ENCODE measurements around the gene TMEM132A. TPM values are rescaled to one million over a fixed set of nuclear protein-coding genes. Genes with fewer than 3 reads are reported as not detected.

Gene TMEM132A
- total RNA-seq, 1 donor from 2014 or later = 113 TPM

DNA sequence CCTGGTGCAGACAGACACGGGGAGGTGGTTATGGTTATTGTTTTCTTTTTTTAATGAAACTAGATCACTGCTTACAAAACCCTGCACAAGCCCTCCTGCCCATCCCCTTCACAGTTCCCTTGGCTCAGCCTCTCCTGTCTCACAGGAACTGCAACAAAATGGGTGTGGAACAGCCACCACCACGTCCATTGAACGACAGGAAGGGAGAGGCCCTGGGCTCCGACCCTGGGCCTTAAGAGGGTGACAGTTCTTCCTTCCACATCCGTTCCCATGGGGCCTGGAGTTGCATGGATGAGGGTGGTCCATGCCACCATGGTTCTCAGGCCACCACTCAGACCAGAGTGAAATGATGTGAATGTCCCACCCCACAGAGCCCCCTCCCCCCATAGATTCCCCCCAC, 33.6 kb upstream of the TMEM132A start:
- no peak overlapping the region for H3K27ac Mint-ChIP-seq (ENCODE audit: unreplicated experiment)
- H3K36me3 Mint-ChIP-seq (ENCODE audit: unreplicated experiment) = peaks cover 23% of the 10 kb centered on the region
- no peaks in the 10 kb centered on the region for H3K27me3 Mint-ChIP-seq (ENCODE audit: unreplicated experiment)
- H3K4me3 Mint-ChIP-seq (ENCODE audit: unreplicated experiment) = no peak overlapping the region
- TF ChIP-seq, protein P1, sequence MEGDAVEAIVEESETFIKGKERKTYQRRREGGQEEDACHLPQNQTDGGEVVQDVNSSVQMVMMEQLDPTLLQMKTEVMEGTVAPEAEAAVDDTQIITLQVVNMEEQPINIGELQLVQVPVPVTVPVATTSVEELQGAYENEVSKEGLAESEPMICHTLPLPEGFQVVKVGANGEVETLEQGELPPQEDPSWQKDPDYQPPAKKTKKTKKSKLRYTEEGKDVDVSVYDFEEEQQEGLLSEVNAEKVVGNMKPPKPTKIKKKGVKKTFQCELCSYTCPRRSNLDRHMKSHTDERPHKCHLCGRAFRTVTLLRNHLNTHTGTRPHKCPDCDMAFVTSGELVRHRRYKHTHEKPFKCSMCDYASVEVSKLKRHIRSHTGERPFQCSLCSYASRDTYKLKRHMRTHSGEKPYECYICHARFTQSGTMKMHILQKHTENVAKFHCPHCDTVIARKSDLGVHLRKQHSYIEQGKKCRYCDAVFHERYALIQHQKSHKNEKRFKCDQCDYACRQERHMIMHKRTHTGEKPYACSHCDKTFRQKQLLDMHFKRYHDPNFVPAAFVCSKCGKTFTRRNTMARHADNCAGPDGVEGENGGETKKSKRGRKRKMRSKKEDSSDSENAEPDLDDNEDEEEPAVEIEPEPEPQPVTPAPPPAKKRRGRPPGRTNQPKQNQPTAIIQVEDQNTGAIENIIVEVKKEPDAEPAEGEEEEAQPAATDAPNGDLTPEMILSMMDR (IDR thresholded peaks at IDR 0.05) = no peak
- no peak for DNase-seq (ENCODE audit: extremely low spot score, unreplicated experiment)
- no peaks in the 10 kb centered on the region for H3K4me1 Mint-ChIP-seq (ENCODE audit: unreplicated experiment)
- H3K9me3 Mint-ChIP-seq (ENCODE audit: unreplicated experiment) = no peaks in the 10 kb centered on the region

DNA sequence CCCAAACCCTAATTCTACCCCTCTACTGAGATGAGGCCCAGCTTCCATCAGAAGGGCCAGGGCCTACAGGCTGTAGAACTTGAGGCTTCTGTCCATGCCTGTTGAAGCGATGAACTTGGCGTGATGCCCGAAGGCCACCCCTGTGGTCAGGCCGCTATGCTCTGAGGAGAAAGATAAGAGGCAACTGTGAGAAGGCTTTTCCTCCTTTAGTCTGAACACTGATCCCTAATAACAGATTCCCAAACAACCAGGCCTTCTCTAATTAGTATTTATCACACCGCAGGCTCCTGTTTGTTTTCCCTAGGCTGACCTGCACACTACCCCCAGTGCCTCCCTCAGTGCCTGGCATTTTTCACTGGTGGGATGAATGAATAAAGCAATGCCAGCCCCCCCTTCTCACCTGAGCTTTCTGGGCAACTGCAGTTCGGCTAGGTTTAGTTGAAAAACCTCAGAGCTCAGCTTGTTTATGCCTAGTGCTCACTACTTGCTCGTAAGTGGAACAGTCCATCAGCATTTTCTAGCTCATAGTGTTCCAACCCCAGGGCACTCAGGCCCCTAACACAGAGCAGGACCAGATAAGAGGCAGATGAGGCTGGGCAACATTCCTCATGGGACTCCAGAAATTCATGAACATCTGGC, 33.0 kb upstream of the TMEM132A start:
- no peak overlapping the region for H3K4me3 Mint-ChIP-seq (ENCODE audit: unreplicated experiment)
- H3K27me3 Mint-ChIP-seq (ENCODE audit: unreplicated experiment) = no peaks in the 10 kb centered on the region
- no peak overlapping the region for H3K27ac Mint-ChIP-seq (ENCODE audit: unreplicated experiment)
- no peaks in the 10 kb centered on the region for H3K4me1 Mint-ChIP-seq (ENCODE audit: unreplicated experiment)
- TF ChIP-seq, protein P1 (IDR thresholded peaks at IDR 0.05) = no peak
- no peaks in the 10 kb centered on the region for H3K9me3 Mint-ChIP-seq (ENCODE audit: unreplicated experiment)
- no peak for DNase-seq (ENCODE audit: extremely low spot score, unreplicated experiment)
- H3K36me3 Mint-ChIP-seq (ENCODE audit: unreplicated experiment) = peaks cover 28% of the 10 kb centered on the region

DNA sequence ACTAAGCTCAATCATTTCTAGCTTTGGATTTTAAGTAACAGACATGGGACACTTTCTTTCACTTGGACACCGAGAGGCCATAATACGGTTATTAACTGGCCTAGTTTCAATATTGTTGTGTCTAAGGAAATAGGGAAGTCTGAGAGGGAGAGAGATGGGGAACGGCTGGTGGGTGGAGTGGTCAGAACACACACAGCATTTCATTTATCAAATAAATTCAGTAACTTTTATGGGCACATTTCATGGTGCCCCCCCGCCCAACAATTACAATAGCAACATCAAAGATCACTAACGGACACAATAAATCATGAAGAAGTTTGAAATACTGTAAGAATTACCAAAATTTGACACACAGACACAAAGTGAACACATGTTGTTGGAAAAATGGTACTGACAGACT, 28.6 kb upstream of the TMEM132A start:
- Mint-ChIP-seq H3K27ac (ENCODE audit: unreplicated experiment) (no peak overlapping the region), H3K4me3 (ENCODE audit: unreplicated experiment) (no peak overlapping the region), H3K9me3 (ENCODE audit: unreplicated experiment) (no peaks in the 10 kb centered on the region)

DNA sequence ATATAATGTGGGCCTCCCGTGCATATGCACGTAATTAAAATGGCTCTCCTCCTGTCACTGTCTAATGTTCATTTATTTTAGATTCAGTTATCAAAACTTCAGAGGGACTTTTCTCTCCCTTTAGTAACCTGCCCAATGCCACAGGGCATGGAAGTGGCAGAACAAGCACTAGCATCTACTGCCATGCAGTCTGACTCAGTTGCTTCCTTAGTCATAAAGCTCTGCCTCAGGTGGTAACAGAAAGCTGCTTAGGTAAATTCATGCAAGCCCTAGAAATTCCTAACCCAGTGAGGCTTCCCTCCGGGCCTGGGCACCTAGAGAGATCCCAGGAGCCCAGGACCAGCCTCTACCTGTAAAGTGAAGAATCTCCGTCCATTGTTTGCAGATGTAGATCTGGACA, 26.8 kb upstream of the TMEM132A start:
- no peaks in the 10 kb centered on the region for H3K4me1 Mint-ChIP-seq (ENCODE audit: unreplicated experiment)
- DNase-seq (ENCODE audit: extremely low spot score, unreplicated experiment) = no peak
- H3K27me3 Mint-ChIP-seq (ENCODE audit: unreplicated experiment) = no peaks in the 10 kb centered on the region
- peaks cover 45% of the 10 kb centered on the region for H3K36me3 Mint-ChIP-seq (ENCODE audit: unreplicated experiment)
- no peaks in the 10 kb centered on the region for H3K9me3 Mint-ChIP-seq (ENCODE audit: unreplicated experiment)
- H3K4me3 Mint-ChIP-seq (ENCODE audit: unreplicated experiment) = no peak overlapping the region
- H3K27ac Mint-ChIP-seq (ENCODE audit: unreplicated experiment) = no peak overlapping the region
- TF ChIP-seq, protein P1 (IDR thresholded peaks at IDR 0.05) = no peak

More for the DNA sequence above, 28.6 kb upstream of the TMEM132A start:
- peaks cover 43% of the 10 kb centered on the region for H3K36me3 Mint-ChIP-seq (ENCODE audit: unreplicated experiment)
- H3K27me3 Mint-ChIP-seq (ENCODE audit: unreplicated experiment) = no peaks in the 10 kb centered on the region
- H3K4me1 Mint-ChIP-seq (ENCODE audit: unreplicated experiment) = no peaks in the 10 kb centered on the region
- DNase-seq (ENCODE audit: extremely low spot score, unreplicated experiment) = no peak
- TF ChIP-seq, protein P1 (IDR thresholded peaks at IDR 0.05) = no peak

DNA sequence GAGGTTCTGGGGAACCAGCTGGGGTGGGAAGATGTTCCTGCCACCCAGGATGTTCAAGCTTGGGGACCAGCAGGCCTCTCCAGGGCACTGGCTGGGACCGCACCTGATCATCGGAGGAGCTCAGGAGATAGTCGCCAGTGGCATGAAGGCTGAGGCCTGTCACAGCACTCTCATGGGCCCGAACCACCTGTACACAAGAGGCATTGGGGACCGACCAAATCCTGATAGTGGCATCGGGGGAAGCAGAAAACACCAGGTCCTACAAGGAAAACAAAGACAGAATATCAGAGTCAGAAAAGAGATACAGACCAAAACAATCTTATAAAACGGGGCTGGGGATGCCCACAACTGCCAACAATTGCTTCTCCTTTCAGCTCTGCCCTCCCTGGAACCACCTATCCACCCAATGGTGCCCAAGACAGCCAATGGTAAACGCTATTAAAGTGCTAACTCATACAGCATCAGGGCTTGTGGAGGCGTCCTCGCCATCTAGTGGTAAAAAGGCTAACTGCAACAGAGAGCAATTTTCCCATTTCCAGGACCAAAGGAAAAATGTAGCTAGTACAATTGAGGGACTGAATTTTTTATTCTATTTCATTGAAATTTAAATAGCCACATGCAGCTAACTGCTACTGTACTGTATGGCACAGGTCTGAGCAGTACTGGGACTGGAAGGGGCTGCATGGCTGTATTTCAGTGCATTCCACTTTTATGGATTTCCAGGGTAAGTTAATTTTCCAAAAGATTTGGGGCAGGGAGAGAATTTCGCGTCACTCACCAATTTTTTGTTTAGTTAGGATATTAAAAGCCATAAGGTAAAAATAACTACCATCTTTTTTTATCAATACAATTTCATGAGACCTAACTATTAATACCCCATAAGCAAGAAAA, 25.0 kb upstream of the TMEM132A start:
- Mint-ChIP-seq H3K4me3 (ENCODE audit: unreplicated experiment) (no peak overlapping the region), H3K27ac (ENCODE audit: unreplicated experiment) (no peak overlapping the region), H3K4me1 (ENCODE audit: unreplicated experiment) (peaks cover 4% of the 10 kb centered on the region), H3K27me3 (ENCODE audit: unreplicated experiment) (no peaks in the 10 kb centered on the region), H3K9me3 (ENCODE audit: unreplicated experiment) (no peaks in the 10 kb centered on the region), H3K36me3 (ENCODE audit: unreplicated experiment) (peaks cover 43% of the 10 kb centered on the region)
- DNase-seq (ENCODE audit: extremely low spot score, unreplicated experiment) = no peak
- TF ChIP-seq, protein P1 (IDR thresholded peaks at IDR 0.05) = peak; percentile 96

Data from osteocyte (in vitro differentiated cells).